HG03095 (cell line): ENCODE measurements around the gene LMOD2.
"Not testable (repeated sequence)": the region's sequence is repeated elsewhere in the genome, so short reads cannot be mapped to it uniquely, and the experiment has no call there.

Experiments
- ATAC-seq: cut with Tn5 transposase; IDR thresholded peaks from one replicate; pipeline ENCODE4 v1.9.1; 2021; ENCODE audit warnings: moderate library complexity; ENCODE audit not compliant: unreplicated experiment

The LMOD2 gene

GRCh38 chr7:123655614-123656013 lies at the start of gene LMOD2:
Gene LMOD2 (plus strand): TSS chr7:123655866. CDS start chr7:123655964, 98 bp downstream.
- ATAC-seq: no peak

- ATAC-seq: no peak
These were observed 48.2 kb upstream of the LMOD2 start for GRCh38 chr7:123607423-123607975.

- ATAC-seq: no peak
These were observed 46.4 kb upstream of the LMOD2 start for GRCh38 chr7:123608991-123609882.

GRCh38 chr7:123609883-123610239 lies 45.8 kb upstream of the LMOD2 start:
- no peak for ATAC-seq

- ATAC-seq: no peak
These were observed 43.6 kb upstream of the LMOD2 start for GRCh38 chr7:123612024-123612423.

- ATAC-seq: no peak
These were observed 40.3 kb upstream of the LMOD2 start for GRCh38 chr7:123615344-123615743.

GRCh38 chr7:123616223-123616622 lies 39.4 kb upstream of the LMOD2 start:
- ATAC-seq: no peak

- ATAC-seq: no peak
These were observed 34.0 kb upstream of the LMOD2 start for GRCh38 chr7:123621707-123622106.

GRCh38 chr7:123622660-123623386 lies 32.8 kb upstream of the LMOD2 start:
- no peak for ATAC-seq

GRCh38 chr7:123624527-123625183 lies 31.0 kb upstream of the LMOD2 start:
- peak; percentile 97 for ATAC-seq

- ATAC-seq: no peak
These were observed 30.4 kb upstream of the LMOD2 start for GRCh38 chr7:123625254-123625653.

- no peak for ATAC-seq
These were observed 27.8 kb upstream of the LMOD2 start for GRCh38 chr7:123627851-123628250.

- ATAC-seq: no peak
These were observed 26.8 kb upstream of the LMOD2 start for GRCh38 chr7:123628829-123629228.

GRCh38 chr7:123629281-123629680 lies 26.4 kb upstream of the LMOD2 start:
- ATAC-seq: no peak

- no peak for ATAC-seq
These were observed 22.9 kb upstream of the LMOD2 start for GRCh38 chr7:123632808-123633207.

GRCh38 chr7:123633553-123633952 lies 22.1 kb upstream of the LMOD2 start:
- no peak for ATAC-seq

GRCh38 chr7:123634011-123634573 lies 21.6 kb upstream of the LMOD2 start:
- ATAC-seq: not testable (repeated sequence)

GRCh38 chr7:123635551-123636359 lies 19.9 kb upstream of the LMOD2 start:
- no peak for ATAC-seq

GRCh38 chr7:123637203-123637602 lies 18.5 kb upstream of the LMOD2 start:
- no peak for ATAC-seq

- ATAC-seq: no peak
These were observed 17.8 kb upstream of the LMOD2 start for GRCh38 chr7:123637878-123638277.
